Parathyroid adenoma (tissue), 2 donors: ENCODE results near the gene DOK3.

Source experiments
- H2AFZ ChIP-seq: fragments of 300-600 bp; sonication (generic); one replicate; pipeline ENCODE4 v1.7.0; 2017; ENCODE audit warnings: antibody characterized with exemption, mild to moderate bottlenecking
- H3K27ac ChIP-seq: fragments of 300-600 bp; sonication (generic); one replicate; pipeline ENCODE4 v1.7.0; 2017
- H3K27me3 ChIP-seq: fragments of 300-600 bp; sonication (generic); one replicate; pipeline ENCODE4 v1.7.0; 2017; ENCODE audit warnings: low read length; ENCODE audit not compliant: control insufficient read depth, insufficient read depth
- H3K36me3 ChIP-seq: fragments of 300-600 bp; sonication (generic); one replicate; pipeline ENCODE4 v1.7.0; 2017; ENCODE audit warnings: low read length; ENCODE audit not compliant: control insufficient read depth, insufficient read depth
- H3K4me1 ChIP-seq: fragments of 300-600 bp; sonication (generic); one replicate; pipeline ENCODE4 v1.7.0; 2017; ENCODE audit warnings: control low read depth
- H3K4me2 ChIP-seq: fragments of 300-600 bp; sonication (generic); one replicate; pipeline ENCODE4 v1.7.0; 2017; ENCODE audit warnings: low read length
- H3K4me3 ChIP-seq: fragments of 300-600 bp; sonication (generic); one replicate; pipeline ENCODE4 v1.7.0; 2017; ENCODE audit warnings: low read depth, low read length
- H3K79me2 ChIP-seq: fragments of 300-600 bp; sonication (generic); one replicate; pipeline ENCODE4 v1.7.0; 2017; ENCODE audit warnings: control low read depth
- H3K9ac ChIP-seq: fragments of 300-600 bp; sonication (generic); one replicate; pipeline ENCODE4 v1.7.0; 2017; ENCODE audit warnings: mild to moderate bottlenecking
- H3K9me3 ChIP-seq: fragments of 300-600 bp; sonication (generic); one replicate; pipeline ENCODE4 v1.7.0; 2017; ENCODE audit warnings: low read length; ENCODE audit not compliant: control insufficient read depth
- CTCF ChIP-seq: fragments of 300-600 bp; sonication (generic); IDR thresholded peaks from one replicate; pipeline ENCODE4 v1.7.0; 2017; ENCODE audit warnings: antibody characterized with exemption, mild to moderate bottlenecking
- donor health status: primary hyperparathyroidism.

Gene DOK3

GRCh38 chr5:177456591-177456964, 53.0 kb downstream of the DOK3 start:
- TF ChIP-seq CTCF: no peak

GRCh38 chr5:177455661-177456590, 53.7 kb downstream of the DOK3 start:
- Histone ChIP-seq H3K27ac (peak overlapping the region; percentile 76), H3K79me2 (no peaks in the 10 kb centered on the region), H3K4me1 (peaks cover 8% of the 10 kb centered on the region), H2AFZ (peak overlapping the region; percentile 63), H3K36me3 (no peaks in the 10 kb centered on the region), H3K4me2 (peak overlapping the region; percentile 96), H3K4me3 (peak overlapping the region; percentile 60), H3K9ac (no peak overlapping the region), H3K9me3 (no peaks in the 10 kb centered on the region), H3K27me3 (peaks cover 4% of the 10 kb centered on the region)
- peak; percentile 90 for TF ChIP-seq CTCF

More at GRCh38 chr5:177456591-177456964, 53.0 kb downstream of the DOK3 start:
- Histone ChIP-seq H3K79me2 (no peaks in the 10 kb centered on the region), H2AFZ (no peak overlapping the region), H3K27ac (peak overlapping the region; percentile 11), H3K4me1 (peaks cover 8% of the 10 kb centered on the region), H3K4me2 (no peak overlapping the region), H3K36me3 (no peaks in the 10 kb centered on the region), H3K9ac (no peak overlapping the region), H3K9me3 (no peaks in the 10 kb centered on the region), H3K4me3 (no peak overlapping the region), H3K27me3 (peaks cover 4% of the 10 kb centered on the region)

- H3K9ac ChIP-seq: no peak overlapping the region
- peak overlapping the region; percentile 60 for H3K4me3 ChIP-seq
- no peaks in the 10 kb centered on the region for H3K36me3 ChIP-seq
- peaks cover 4% of the 10 kb centered on the region for H3K27me3 ChIP-seq
- peak; percentile 90 for TF ChIP-seq CTCF
- H3K4me2 ChIP-seq: peak overlapping the region; percentile 96
- H3K4me1 ChIP-seq: peaks cover 8% of the 10 kb centered on the region
- peak overlapping the region; percentile 63 for H2AFZ ChIP-seq
- H3K79me2 ChIP-seq: no peaks in the 10 kb centered on the region
- H3K27ac ChIP-seq: peak overlapping the region; percentile 76
- no peaks in the 10 kb centered on the region for H3K9me3 ChIP-seq
Measured at GRCh38 chr5:177455036-177455660, 54.5 kb downstream of the DOK3 start.

GRCh38 chr5:177454397-177455035, 55.1 kb downstream of the DOK3 start:
- Histone ChIP-seq H3K27me3 (peaks cover 4% of the 10 kb centered on the region), H2AFZ (peak overlapping the region; percentile 63), H3K9me3 (no peaks in the 10 kb centered on the region), H3K4me2 (peak overlapping the region; percentile 96), H3K27ac (peak overlapping the region; percentile 76), H3K79me2 (no peaks in the 10 kb centered on the region), H3K36me3 (no peaks in the 10 kb centered on the region), H3K9ac (no peak overlapping the region), H3K4me3 (peak overlapping the region; percentile 60), H3K4me1 (peaks cover 8% of the 10 kb centered on the region)
- TF ChIP-seq CTCF: peak; percentile 98
